GM19025 (cell line): ENCODE data around the gene SLC6A15.

ENCODE experiments used
- ATAC-seq: cut with Tn5 transposase; IDR thresholded peaks from one replicate; pipeline ENCODE4 v1.9.1; 2021; ENCODE audit warnings: mild to moderate bottlenecking, low read depth, moderate library complexity; ENCODE audit not compliant: unreplicated experiment

Gene SLC6A15

DNA sequence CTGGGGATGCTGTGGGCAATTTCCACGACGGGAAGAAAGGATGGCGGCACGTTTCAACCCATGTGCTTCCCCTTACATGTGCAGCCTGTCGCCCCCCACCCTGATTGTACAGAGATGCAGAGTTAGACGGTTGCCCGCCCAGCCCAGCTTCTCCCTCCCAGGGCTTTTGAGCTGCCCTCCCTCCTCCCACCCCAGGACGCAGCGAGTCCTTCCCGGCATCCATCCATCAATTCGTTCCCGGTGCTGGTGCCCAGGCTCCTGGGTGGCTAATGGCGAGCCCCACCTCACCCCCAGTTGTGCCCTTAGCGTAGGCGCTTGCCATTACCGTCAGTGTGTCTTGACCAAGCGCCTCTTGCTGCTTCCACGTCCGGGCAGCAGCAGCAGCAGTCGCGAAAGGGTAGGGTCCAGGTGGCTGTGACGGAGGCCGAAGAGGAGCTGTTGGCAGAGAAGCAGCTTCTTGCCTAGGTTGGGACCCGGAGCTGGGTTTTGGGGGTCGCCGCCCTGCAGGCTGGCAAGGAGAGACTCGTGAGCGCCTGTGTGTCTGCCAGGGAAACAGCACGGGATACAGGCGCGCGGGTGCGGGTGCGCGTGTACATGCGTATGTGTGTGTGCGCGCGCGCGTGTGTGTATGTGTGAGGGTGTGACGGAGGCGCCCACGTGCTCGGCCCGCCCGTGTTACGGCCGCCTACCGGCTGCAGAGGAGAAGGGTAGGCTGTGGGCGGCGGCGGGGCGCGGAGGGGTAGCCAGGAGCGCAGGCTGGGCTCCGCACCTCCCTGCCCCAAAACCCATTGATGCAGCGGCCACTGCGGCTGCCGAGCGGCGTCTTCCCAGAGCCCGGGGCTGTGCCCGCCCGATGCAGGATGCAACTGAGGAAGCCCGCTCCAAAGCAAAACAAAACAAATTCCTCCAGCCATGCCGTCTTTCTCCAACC lies at the start of gene SLC6A15:
Gene SLC6A15, minus strand, starts transcription at position 602 of the 931 bp plus-strand sequence. CDS start 20,679 bp downstream, outside the sequence.
- no peak for ATAC-seq

DNA sequence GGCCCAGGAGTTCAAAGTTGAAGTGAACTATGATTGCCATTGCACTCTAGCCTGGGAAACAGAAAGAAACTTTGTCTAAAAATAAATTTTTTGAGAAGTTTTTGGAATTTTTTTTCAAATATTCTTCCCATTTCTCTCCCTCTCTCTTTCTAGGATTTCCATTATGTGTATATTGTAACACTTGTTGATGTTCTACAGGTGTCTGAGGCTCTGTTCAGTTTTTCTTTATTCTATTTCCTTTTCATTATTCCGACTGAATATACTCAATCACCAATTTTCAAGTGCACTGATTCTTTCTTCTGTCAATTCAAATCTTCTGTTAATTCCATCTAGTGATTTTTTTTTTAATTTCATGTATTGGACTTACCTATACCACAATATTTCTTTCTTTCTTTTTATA lies 48.3 kb upstream of the SLC6A15 start:
- no peak for ATAC-seq

DNA sequence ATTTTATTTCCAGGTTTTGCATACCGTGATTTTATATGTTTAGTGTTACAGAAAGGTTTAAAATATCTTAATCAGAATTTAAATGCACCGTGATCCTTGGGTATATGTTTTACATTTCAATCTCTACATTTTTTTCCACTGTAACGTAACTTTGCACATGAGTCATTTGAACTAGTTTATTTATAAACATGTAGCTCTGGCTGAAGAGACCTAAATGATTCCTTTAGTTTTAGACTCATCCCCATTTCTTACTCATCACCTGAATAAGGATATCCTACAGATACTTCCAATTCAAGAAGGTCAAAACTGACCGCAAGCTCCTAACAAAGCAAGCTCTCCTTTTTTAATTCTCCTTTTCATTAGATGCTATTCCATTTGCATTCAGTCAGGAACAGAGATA lies 42.7 kb upstream of the SLC6A15 start:
- no peak for ATAC-seq

DNA sequence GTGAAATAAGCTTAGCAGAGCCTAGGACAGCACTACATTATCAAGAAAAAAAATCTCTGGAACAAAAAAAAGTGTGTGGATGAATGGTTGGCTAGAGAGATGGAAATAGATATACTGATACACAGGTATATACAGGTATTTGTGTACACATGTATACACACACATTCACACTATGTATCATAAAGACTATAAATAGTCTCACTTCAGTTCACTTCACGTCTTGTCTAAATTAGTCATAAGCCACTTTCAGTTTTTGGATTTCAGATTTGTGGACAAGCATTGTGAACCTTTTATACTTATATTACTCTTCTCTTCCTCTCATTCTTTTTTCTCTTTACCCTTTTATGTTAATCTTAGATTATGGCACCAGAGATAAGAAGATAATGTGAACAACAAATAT lies 41.8 kb upstream of the SLC6A15 start:
- no peak for ATAC-seq

DNA sequence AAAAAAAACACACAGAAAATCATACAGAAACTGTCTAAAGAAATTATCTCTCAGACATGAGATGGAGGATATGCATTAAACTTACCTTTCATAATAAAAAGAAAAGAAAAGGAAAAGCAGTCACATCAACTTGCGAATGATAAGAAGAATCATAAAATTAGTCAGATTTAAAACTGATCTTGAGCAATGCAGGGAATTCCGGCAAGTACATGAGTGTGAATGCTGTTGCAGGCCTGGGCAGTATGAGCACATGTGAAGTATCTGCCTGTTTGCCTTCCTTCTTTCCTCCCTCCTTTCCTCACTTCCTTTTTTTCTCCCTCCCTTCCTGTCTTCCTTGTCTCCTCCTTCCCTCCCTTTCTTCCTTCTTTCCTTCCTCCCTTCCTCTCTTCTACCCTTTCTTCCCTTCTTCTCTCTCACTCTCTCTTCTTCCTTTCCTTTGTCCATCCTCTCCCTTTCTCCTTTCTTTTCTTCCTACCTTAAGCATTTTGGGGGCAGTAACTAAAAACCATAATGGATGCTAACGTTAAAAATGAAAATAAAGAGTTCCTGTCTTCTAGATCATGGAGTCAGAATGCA lies 38.5 kb upstream of the SLC6A15 start:
- no peak for ATAC-seq

DNA sequence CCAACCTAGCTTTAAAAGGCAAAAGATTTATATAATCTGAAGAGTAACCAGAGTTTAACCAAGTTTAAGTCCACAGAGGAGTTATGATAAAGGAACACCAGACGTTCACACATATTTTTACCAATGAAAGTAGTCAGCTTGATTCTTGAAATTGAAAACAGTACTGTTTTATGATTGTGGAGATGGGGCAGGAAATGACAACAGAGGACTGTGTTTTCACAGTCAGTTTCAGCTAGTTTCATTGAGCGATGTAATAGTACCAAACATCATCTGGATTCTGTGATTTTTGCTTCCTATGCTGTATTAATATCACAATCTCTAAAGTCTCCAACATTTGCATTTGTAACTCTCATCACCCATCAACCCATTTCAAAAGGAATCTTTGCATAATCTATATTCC lies 34.2 kb upstream of the SLC6A15 start:
- no peak for ATAC-seq

DNA sequence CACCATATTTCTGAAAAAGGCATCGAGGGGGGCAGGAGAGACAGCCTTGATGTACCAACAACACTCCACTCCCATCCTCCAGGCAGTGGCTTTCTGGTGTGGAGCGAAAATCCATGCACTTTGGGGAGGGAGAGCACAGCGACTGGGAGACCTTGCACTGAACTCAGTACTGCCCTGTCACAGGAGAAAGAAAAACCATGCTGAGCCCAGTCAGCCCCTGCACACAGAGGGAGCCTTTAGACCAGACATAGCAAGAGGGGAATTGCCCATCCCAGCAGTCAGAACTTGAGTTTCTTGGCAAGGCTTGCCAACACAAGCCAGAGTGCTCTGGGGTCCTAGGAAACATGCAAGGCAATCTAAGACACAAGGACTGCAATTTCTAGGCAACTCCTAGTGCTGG lies 24.8 kb upstream of the SLC6A15 start:
- no peak for ATAC-seq

DNA sequence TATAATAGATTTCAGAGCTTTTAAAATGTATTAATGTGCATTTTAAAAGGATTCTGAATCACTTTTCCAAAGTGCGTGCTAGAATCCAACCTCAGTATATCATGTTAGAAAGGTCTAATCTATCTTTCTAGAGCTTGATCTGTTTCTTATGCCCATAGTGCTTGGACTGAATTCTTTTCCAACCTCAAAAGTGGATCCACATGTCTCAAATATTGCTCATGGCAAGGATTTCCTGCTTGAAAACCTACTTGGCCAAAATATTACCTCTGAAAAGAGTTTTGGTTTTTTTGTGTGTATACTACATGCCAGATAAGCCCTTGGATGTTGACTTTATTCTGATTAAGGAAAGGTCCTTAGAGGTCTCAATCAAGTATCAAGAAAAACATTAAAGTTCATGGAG lies 16.9 kb upstream of the SLC6A15 start:
- no peak for ATAC-seq

DNA sequence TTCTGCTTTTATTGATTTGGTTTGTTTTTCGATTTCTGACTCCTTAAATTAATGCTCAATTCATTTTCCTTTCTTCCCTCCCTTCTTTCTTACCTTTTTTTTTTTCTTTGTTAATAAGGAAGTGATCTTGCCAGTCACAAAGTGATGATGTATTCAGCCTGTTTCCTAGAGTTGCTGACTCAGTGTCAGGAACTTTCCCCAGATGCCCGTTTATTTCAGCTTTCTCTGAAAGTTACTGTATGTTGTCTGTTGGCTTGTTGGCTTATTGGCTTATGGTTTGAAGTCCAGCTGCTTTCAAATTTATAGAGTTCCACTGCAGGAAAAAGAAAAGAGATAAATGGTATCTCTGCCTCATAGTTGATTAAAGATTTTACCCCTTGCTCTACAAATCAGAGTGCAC lies 12.4 kb upstream of the SLC6A15 start:
- ATAC-seq = no peak

DNA sequence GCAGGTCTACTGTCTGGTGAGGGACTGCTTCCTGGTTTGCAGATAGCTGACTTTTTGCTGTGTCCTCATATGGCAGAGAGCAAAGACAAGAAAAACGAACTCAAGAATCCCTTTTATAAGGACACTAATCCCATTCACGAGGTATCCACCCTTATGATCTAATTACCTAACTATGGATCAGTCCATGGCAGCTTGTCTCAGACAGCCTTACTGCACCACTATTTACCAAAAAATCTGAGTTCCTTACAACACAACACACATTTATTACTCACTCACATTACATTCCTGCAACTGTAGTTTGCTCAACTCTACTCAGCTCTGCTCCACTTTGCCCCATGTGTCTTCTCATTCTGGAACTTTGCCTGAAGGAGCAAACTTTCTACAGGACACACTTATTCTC lies 10.1 kb upstream of the SLC6A15 start:
- ATAC-seq = no peak

DNA sequence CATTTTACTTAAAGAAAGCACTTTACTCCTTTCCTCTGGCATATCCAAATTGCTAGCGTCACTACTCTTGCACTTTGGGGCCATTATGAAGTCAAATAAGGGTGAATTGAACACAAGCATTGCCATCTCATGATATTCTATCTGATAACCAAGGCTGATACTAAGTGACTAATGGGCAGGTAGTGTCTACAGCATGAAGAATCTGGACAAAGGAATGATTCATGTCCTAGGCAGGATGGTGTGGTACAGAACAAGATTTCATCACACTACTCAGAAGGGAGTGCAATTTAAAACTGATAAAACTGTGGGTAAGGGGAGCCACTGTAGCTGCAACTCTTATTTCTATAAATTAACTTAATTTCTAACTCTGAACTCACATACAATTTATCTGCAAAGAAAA lies 7.7 kb upstream of the SLC6A15 start:
- ATAC-seq = no peak

DNA sequence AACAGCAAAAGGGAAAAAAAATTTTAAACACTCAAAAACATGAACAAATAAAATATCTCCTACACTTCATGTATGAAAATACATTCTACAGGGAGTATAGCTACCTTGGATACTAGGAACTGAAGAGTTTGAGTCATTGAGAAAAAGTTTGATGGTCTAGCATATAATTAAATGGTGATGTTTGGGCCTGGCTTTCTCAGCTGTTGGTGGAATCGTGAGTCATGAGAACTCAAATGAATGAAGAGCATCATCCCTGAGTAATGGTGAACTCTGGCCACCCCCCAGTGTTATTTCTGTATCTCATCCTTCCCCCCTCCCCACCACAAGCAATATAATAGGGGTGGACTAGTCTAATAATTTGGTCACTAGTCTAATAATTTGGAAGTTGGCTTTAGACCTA lies 6.7 kb upstream of the SLC6A15 start:
- ATAC-seq = no peak

DNA sequence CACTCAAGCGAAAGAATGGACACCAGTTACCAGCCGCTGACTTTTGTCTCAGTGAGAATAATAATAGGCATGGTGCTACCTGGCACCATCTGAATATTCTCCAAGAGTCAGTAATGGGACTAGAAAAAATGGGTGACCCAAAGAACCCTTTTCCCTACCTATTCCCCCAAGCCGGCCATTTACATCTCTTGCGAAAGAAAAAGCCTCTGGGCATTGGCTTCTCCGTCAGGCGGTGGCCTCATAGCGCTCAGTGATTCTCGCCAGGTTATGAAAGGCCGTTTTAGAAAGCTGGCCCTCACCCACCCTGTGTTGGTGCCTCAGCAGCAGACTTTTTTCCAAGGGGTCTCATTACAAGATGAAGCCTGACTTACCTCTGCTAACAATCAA lies 523 bp upstream of the SLC6A15 start:
- no peak for ATAC-seq

DNA sequence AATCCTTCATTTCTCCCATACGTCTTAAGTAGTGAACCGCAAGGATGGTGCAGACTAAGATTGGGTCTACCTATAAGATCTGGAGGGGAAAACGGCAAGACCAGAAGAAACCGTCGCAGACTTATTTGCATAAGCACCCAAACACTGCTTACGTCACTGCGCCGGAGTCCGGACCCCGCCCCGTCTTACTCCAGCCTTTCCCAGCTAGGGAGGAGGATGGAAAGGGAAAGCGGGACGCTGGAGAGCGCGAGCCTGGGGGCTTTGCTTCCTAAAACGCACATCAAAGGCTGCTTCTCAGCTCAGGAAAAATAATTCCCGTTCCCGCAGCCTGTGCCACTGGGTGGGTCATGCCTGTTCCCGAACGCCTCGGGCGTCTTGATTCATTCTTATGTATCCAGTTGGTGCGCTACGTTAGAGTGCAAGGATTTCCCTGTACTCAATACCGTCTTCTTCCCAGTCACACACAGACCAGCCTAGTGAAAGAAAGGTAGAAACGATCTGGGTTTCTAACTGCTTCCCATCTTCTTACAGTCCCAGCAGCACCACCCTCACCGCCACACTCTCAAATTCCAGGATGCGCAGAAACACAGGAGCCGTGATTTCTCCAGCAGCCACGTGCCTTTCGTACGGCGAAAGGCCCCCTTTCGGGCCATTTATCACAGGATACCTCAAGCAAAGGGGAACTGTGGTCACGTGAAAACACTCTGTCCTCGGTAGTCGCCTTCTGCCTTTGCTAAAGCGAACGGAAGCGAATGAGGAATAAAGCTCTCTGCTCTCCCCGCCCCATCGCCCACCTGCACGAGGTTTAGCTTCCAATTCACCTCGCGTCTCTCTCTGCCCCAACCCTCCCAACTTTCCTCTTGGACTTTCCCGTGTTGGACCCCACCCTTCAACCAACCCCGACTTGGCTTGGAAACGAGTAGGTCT lies 1.1 kb downstream of the SLC6A15 start:
- ATAC-seq = peak; percentile 53

DNA sequence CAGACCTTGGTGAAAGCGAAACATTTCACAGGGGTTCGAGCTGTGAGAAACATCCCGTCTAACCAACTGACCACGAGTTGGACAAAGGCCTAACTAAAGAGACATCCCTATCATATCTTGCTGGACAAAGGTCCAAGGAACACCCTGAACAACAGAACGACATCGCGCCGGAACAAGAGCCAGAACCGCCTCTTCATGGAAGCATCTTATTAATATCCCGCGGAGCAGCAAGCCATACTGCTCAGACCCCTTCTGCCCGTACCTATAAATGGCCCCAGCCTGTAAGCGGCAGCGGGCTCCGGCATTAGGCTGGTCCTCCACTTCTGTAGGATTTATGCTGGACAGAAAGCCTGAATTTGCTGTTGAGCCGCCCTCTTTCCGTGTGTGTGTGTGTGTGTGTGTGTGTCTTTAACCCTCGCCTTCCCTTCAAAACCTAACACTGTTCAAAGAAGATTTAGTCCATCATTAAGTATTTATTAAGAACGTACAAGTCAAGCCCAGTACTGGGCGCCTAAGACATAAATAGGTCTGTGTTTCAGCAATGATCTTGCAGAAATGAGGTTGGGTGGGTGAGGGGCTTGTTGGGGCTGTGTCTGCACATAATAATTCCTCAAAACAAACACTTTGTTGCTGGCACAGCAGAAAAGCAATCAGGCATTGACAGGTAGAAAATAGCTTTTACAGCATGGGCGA lies 1.9 kb downstream of the SLC6A15 start:
- no peak for ATAC-seq

DNA sequence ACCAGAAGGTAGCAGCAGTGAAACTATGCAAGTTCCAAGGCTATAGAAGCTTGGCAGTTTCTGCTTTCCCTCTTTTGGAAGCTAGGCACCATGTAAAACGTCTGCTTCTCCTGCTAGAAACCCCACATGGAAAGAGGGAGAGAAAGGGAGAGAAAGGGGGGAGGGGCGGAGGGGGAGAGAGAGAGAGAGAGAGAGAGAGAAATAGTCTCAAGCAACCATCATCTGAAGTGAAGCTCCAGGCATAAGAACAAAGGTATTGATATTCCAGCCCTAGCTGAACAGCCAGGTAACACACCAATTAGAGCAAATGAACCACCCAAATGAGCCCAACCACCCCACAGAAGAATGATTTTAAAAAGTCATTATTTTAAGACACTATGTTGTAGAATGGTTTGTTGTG lies 8.5 kb downstream of the SLC6A15 start:
- no peak for ATAC-seq

DNA sequence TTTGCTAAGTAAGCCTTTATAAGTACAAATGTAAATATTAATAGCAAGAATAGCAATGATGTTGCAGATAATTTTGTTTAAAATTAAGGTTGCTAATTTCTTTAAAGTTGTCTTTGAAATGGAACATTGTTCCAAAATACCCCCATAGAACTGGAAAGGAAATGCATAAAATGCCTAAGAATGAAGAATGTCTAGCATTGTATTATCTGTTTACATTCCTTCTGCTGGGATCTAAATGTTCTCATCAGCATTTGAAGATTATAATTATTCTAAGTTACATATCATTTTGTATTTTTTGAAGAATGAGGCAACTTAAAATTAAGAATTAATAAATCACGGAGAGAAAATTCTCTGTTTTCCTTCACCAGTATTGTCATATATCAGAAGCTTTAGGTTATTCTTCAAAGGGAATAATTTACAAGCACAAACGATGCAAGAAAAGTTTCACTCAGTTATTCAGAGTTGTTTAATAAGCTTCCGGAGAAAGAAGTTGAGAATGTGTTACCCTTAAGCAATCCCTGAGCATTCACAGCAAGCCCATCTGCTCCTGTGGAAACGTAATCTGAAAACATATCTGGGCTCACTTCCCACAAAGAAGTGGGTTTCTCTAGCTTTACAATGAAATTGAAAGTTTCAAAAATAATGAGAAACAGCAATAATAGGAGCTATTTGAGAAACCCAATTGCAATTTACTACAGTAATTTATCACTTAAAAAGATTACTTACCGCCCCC lies 21.3 kb downstream of the SLC6A15 start:
- ATAC-seq = no peak

DNA sequence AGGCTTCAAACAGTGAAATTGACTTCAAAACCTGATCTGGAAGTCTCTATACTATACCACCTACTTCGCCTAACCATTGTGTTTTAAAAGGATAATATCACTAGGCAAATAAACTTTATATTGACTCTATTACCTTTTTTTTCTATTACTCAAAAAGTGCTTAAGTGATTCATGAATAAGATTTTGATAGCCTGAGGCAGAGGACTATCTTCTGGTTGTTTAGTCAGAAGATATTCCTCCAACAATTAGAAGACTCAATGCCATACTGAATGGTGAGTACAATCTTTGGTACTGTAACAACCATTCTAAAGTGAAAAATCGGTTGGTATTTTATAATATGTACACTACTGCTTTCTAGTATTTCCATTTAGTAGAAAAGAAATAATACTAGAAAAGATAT lies 22.8 kb downstream of the SLC6A15 start:
- no peak for ATAC-seq

DNA sequence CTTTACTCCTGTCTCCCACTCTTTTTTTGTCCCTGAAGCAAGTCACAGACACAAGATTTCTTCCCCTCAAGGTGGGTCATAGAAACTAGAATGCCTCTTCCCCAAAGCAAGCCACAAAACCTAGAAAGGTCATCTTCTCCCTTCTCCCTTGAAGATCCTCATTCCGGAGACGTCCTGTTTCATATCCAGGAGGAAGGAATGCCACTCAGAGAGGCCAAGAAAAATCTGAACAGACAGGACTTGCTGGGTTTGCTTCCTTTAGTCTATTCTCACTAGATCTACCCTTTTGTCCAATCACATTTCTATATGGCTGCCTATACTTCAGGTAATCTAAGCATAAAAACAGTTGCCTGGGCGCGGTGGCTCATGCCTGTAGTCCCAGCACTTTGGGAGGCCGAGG lies 23.7 kb downstream of the SLC6A15 start:
- ATAC-seq = no peak

DNA sequence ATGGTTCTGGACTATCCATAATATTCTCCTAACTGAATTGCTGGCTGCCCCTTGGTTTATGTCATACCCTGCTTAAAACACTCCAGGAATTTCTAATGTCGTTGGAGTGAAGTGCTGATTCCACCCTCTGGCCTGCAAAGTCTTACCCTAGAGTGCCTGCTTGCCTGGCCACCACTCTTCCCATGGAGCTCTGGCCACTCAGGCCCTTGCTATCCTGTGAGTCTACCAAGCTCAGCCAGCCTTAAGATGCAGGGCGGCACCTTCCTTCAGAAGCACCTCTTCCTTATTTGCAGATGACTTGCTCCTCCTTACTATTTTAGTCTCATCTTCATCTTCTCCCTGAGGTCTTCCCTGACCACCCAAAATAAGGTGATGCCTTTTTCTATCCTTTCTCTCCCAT lies 35.3 kb downstream of the SLC6A15 start:
- no peak for ATAC-seq
